MCF 10A (cell line): ENCODE measurements around the gene PCMTD2. TPM values are rescaled to one million over a fixed set of nuclear protein-coding genes. Genes with fewer than 3 reads are reported as not detected.

Experiments
- BruUV-seq: library from RNA; stranded (reverse); fragments of 400-500 nt; replicated peaks from 2 replicates; lab custom pipeline; 2021; lab: Mats Ljungman, UMichigan
- CTCF ChIA-PET: fragments of 300-600 bp; sonication (Branson Sonifier 250); formaldehyde crosslinking; extraction: SDS; loops from one replicate; lab custom pipeline; 2021; ENCODE audit warnings: antibody characterized with exemption, inconsistent platforms; lab: Yijun Ruan, JAX
- POLR2A ChIA-PET: fragments of 300-600, 350-650 bp; sonication (Branson Sonifier 250); formaldehyde crosslinking; extraction: SDS; loops from one replicate; lab custom pipeline; 2020; ENCODE audit warnings: antibody characterized with exemption, inconsistent platforms; lab: Yijun Ruan, JAX
- DNase-seq: peaks from one replicate; pipeline ENCODE4 v3.0.0-alpha.2; 2018; ENCODE audit not compliant: unreplicated experiment
- H3K27ac Mint-ChIP-seq: one replicate; pipeline ENCODE4 v1.8.0; 2022; ENCODE audit warnings: mild to moderate bottlenecking, low read depth, mixed read lengths; ENCODE audit not compliant: unreplicated experiment
- H3K27me3 Mint-ChIP-seq: one replicate; pipeline ENCODE4 v1.8.0; 2022; ENCODE audit warnings: mixed read lengths; ENCODE audit not compliant: insufficient read depth, unreplicated experiment
- H3K36me3 Mint-ChIP-seq: one replicate; pipeline ENCODE4 v1.8.0; 2022; ENCODE audit warnings: mild to moderate bottlenecking, moderate library complexity, mixed read lengths; ENCODE audit not compliant: insufficient read depth, unreplicated experiment
- H3K4me1 Mint-ChIP-seq: one replicate; pipeline ENCODE4 v1.8.0; 2022; ENCODE audit warnings: mixed read lengths; ENCODE audit not compliant: insufficient read depth, unreplicated experiment
- H3K4me3 Mint-ChIP-seq: one replicate; pipeline ENCODE4 v1.8.0; 2022; ENCODE audit warnings: mild to moderate bottlenecking, moderate library complexity, mixed read lengths; ENCODE audit not compliant: unreplicated experiment
- H3K9me3 Mint-ChIP-seq: one replicate; pipeline ENCODE4 v1.8.0; 2022; ENCODE audit warnings: mixed read lengths; ENCODE audit not compliant: unreplicated experiment
- CTCF ChIP-seq: fragments of 200-600 bp; IDR thresholded peaks from one replicate; pipeline ENCODE4 v1.8.0; 2022; ENCODE audit warnings: antibody characterized with exemption, mild to moderate bottlenecking; ENCODE audit not compliant: unreplicated experiment
- intact Hi-C: fragments of 100-400 bp; cut with micrococcal nuclease; formaldehyde crosslinking; loops from 2 replicates; pipeline ENCODE4 v1.14.1; 2022
- total RNA-seq: library from RNA; stranded (reverse); gene quantifications from 2 replicates; pipeline ENCODE4 v1.2.3, GENCODE V29; 2022

PCMTD2 gene
- total RNA-seq, 1 experiment from 2014 or later: 39.4 TPM

GRCh38 chr20:64225828-64226598 is 29.5 kb upstream of the PCMTD2 start:
- Mint-ChIP-seq H3K27ac (no peak overlapping the region), H3K36me3 (no peaks in the 10 kb centered on the region), H3K27me3 (peaks cover 15% of the 10 kb centered on the region), H3K4me3 (no peak overlapping the region), H3K9me3 (no peaks in the 10 kb centered on the region), H3K4me1 (peaks cover 6% of the 10 kb centered on the region)
- intact Hi-C loops: no loop called here
- TF ChIP-seq CTCF: no peak
- ChIA-PET POLR2A (interaction anchor here (0.6 kb wide), 1 partner anchor 315 kb away, joined by 3 read pairs; no protein-coding TSS in a partner anchor), CTCF (no interaction called here)
- DNase-seq: no peak
- no TSS peak for BruUV-seq

- Mint-ChIP-seq H3K9me3 (no peaks in the 10 kb centered on the region), H3K27ac (no peak overlapping the region), H3K4me3 (no peak overlapping the region), H3K27me3 (peaks cover 20% of the 10 kb centered on the region), H3K4me1 (peaks cover 6% of the 10 kb centered on the region), H3K36me3 (no peaks in the 10 kb centered on the region)
- no peak for TF ChIP-seq CTCF
- intact Hi-C loops: no loop called here
- no peak for DNase-seq
- CTCF ChIA-PET: no interaction called here
- POLR2A ChIA-PET: interaction anchor here (0.6 to 1.0 kb wide), 2 partner anchors 316 to 361 kb away, joined by 3 read pairs; partner anchors contain the start of gene TPD52L2
- no TSS peak for BruUV-seq
Measured at GRCh38 chr20:64226686-64227580, 28.6 kb upstream of the PCMTD2 start.

GRCh38 chr20:64228086-64228653 is 27.4 kb upstream of the PCMTD2 start:
- DNase-seq: no peak
- Mint-ChIP-seq H3K4me3 (no peak overlapping the region), H3K4me1 (peaks cover 2% of the 10 kb centered on the region), H3K9me3 (no peaks in the 10 kb centered on the region), H3K27me3 (peaks cover 20% of the 10 kb centered on the region), H3K36me3 (no peaks in the 10 kb centered on the region), H3K27ac (no peak overlapping the region)
- POLR2A ChIA-PET: interaction anchor here (0.6 to 2.3 kb wide), 4 partner anchors 10 to 363 kb away, joined by 3 to 16 read pairs (median 4); partner anchors contain the start of genes PCMTD2 and TPD52L2
- no TSS peak for BruUV-seq
- intact Hi-C loops: no loop called here
- CTCF ChIA-PET: no interaction called here
- TF ChIP-seq CTCF: no peak
